ENCODE data around the gene MTCH2. TPM values are rescaled to one million over a fixed set of nuclear protein-coding genes. Genes with fewer than 3 reads are reported as not detected.

MTCH2 gene
- total and polyA plus RNA-seq, 2 donors (not counting 1 experiment from before 2014, with no cell fraction given), result 18.1 to 26.9 TPM

DNA sequence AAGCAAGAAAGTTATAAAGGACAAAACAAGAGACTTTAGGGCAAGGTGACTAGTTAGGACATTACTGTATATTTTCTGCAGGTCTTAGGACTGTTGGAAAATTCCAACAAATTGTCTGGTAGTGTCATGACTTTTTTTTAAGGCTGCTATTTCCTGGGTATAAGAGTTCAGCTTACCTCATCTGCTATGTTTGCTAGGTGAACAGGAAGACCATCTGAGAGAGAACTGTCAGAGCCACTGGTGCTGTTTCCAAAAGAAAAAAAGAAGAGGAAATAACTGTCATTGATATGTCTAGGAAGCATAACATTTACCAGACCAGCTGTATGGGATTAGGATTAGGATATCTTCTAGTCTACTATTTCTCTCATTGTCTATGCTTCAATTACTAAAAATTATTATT is 26.3 kb upstream of the MTCH2 start:
- H3K4me3 Mint-ChIP-seq, result no peak overlapping the region
- no peaks in the 10 kb centered on the region for H4K20me1 ChIP-seq (ENCODE audit: control insufficient read depth, insufficient read depth, low read length, poor library complexity, severe bottlenecking)
- DNase-seq (no peak), ATAC-seq (ENCODE audit: low read depth) (no peak)
- no peaks in the 10 kb centered on the region for H3K9me3 ChIP-seq (ENCODE audit: control extremely low read depth in 1 of 3, control insufficient read depth in 2 of 3, insufficient read depth in 1 of 3, low read length in 2 of 3)
- H3K27me3 ChIP-seq (replicated peaks in 1 of 4; ENCODE audit: control extremely low read depth in 1 of 4, control insufficient read depth in 3 of 4, insufficient read depth in 4 of 4, low read length in 3 of 4), result no peaks in the 10 kb centered on the region
- no peak overlapping the region for H3K27ac ChIP-seq (ENCODE audit: low read length in 2 of 2)
- no peak overlapping the region for H3K4me3 ChIP-seq (ENCODE audit: control extremely low read depth in 1 of 5, extremely low read depth in 1 of 5, insufficient read depth in 1 of 5, low read depth in 2 of 5, low read length in 4 of 5)
- H3K4me1 ChIP-seq (ENCODE audit: control insufficient read depth in 2 of 2, insufficient read depth in 2 of 2, low read length in 2 of 2), result no peaks in the 10 kb centered on the region
- H3K27me3 Mint-ChIP-seq, result no peaks in the 10 kb centered on the region
- no peaks in the 10 kb centered on the region for H3K36me3 ChIP-seq (replicated peaks in 1 of 2; ENCODE audit: control extremely low read depth in 1 of 2, control insufficient read depth in 1 of 2, extremely low read depth in 1 of 2, insufficient read depth in 2 of 2, low read length in 1 of 2)
- H3K9me3 Mint-ChIP-seq (ENCODE audit: insufficient read depth), result no peaks in the 10 kb centered on the region
- intact Hi-C loops (cut with micrococcal nuclease), result no loop called here
- H2AFZ ChIP-seq (ENCODE audit: insufficient read depth, low read depth, low read length, poor library complexity, severe bottlenecking), result no peak overlapping the region
- no peak for TF ChIP-seq EZH2 (IDR thresholded peaks at IDR 0.05; ENCODE audit: borderline replicate concordance, insufficient read depth, low read depth, low read length, poor library complexity, severe bottlenecking)
- no peak for TF ChIP-seq CTCF (IDR thresholded peaks at IDR 0.05)
- H3K27ac Mint-ChIP-seq, result no peak overlapping the region
- H3K9ac ChIP-seq (ENCODE audit: low read length), result no peak overlapping the region
- POLR2A ChIA-PET, result no interaction called here
- H3K4me2 ChIP-seq (replicated peaks; ENCODE audit: low read depth, low read length, poor library complexity, severe bottlenecking), result no peak overlapping the region
- H3K79me2 ChIP-seq (ENCODE audit: control insufficient read depth, insufficient read depth, low read length), result no peaks in the 10 kb centered on the region
- CTCF ChIA-PET, result no interaction called here
- H3K4me1 Mint-ChIP-seq, result no peaks in the 10 kb centered on the region

- Histone ChIP-seq H3K79me2 (ENCODE audit: control insufficient read depth, insufficient read depth, low read length) (no peaks in the 10 kb centered on the region), H2AFZ (ENCODE audit: insufficient read depth, low read depth, low read length, poor library complexity, severe bottlenecking) (no peak overlapping the region), H3K4me3 (ENCODE audit: control extremely low read depth in 1 of 5, extremely low read depth in 1 of 5, insufficient read depth in 1 of 5, low read depth in 2 of 5, low read length in 4 of 5) (no peak overlapping the region), H3K9me3 (ENCODE audit: control extremely low read depth in 1 of 3, control insufficient read depth in 2 of 3, insufficient read depth in 1 of 3, low read length in 2 of 3) (no peaks in the 10 kb centered on the region), H3K9ac (ENCODE audit: low read length) (no peak overlapping the region), H3K4me2 (replicated peaks; ENCODE audit: low read depth, low read length, poor library complexity, severe bottlenecking) (no peak overlapping the region), H3K27ac (ENCODE audit: low read length in 2 of 2) (no peak overlapping the region), H3K36me3 (replicated peaks in 1 of 2; ENCODE audit: control extremely low read depth in 1 of 2, control insufficient read depth in 1 of 2, extremely low read depth in 1 of 2, insufficient read depth in 2 of 2, low read length in 1 of 2) (no peaks in the 10 kb centered on the region), H3K27me3 (replicated peaks in 1 of 4; ENCODE audit: control extremely low read depth in 1 of 4, control insufficient read depth in 3 of 4, insufficient read depth in 4 of 4, low read length in 3 of 4) (no peaks in the 10 kb centered on the region), H4K20me1 (ENCODE audit: control insufficient read depth, insufficient read depth, low read length, poor library complexity, severe bottlenecking) (no peaks in the 10 kb centered on the region), H3K4me1 (ENCODE audit: control insufficient read depth in 2 of 2, insufficient read depth in 2 of 2, low read length in 2 of 2) (no peaks in the 10 kb centered on the region)
- no peak for TF ChIP-seq EZH2 (IDR thresholded peaks at IDR 0.05; ENCODE audit: borderline replicate concordance, insufficient read depth, low read depth, low read length, poor library complexity, severe bottlenecking)
- TF ChIP-seq CTCF (IDR thresholded peaks at IDR 0.05), result no peak
- 89% methylated on average over 1 of the region's 2 CpGs for WGBS (ENCODE audit: insufficient coverage)
- H3K4me3 Mint-ChIP-seq, result no peak overlapping the region
- no peak overlapping the region for H3K27ac Mint-ChIP-seq
- no peaks in the 10 kb centered on the region for H3K27me3 Mint-ChIP-seq
- no peaks in the 10 kb centered on the region for H3K9me3 Mint-ChIP-seq (ENCODE audit: insufficient read depth)
- ChIA-PET CTCF (no interaction called here), POLR2A (no interaction called here)
- intact Hi-C loops (cut with micrococcal nuclease), result no loop called here
- no peak for ATAC-seq (ENCODE audit: low read depth)
- peaks cover 3% of the 10 kb centered on the region for H3K4me1 Mint-ChIP-seq
- DNase-seq, result no peak
Observed at GRCh38 chr11:47667555-47667954, 25.2 kb upstream of the MTCH2 start.
